Measurements from ENCODE around the gene CXXC5.

GRCh38 chr5:139664727-139665351 lies 16.7 kb downstream of the CXXC5 start:
- TF ChIP-seq CTCF (IDR thresholded peaks at IDR 0.05; ENCODE audit: insufficient read depth, low read depth, low read length) (no peak), EZH2 (IDR thresholded peaks at IDR 0.05; ENCODE audit: insufficient read depth, low read length) (no peak)
